A549 (cell line): Measurements from ENCODE around the gene MSTN. TPM values are rescaled to one million over a fixed set of nuclear protein-coding genes. Genes with fewer than 3 reads are reported as not detected.
"Not testable (repeated sequence)": the region's sequence is repeated elsewhere in the genome, so short reads cannot be mapped to it uniquely, and the experiment has no call there.

Experiments
- ATAC-seq, 2 experiments: fragments of 200-7000 bp in 1 of 2; fragments of >200 bp in 1 of 2; cut with Nextera tagmentation in 1 of 2; cut with Tn5 transposase in 1 of 2; 3 replicates each; pipeline versions ENCODE4 v1.8.0 to v1.9.1; 2018 to 2020; ENCODE audit warnings: mild to moderate bottlenecking in 1 of 2, moderate library complexity in 1 of 2
- CTCF ChIA-PET: fragments of 300-600 bp; sonication (Branson Sonifier 250); formaldehyde crosslinking; extraction: SDS; loops from one replicate; lab custom pipeline; 2021; ENCODE audit warnings: antibody characterized with exemption, inconsistent platforms; lab: Yijun Ruan, JAX
- POLR2A ChIA-PET: fragments of 350-600 bp; formaldehyde crosslinking; extraction: SDS; loops from one replicate; lab custom pipeline; 2021; ENCODE audit warnings: antibody characterized with exemption, inconsistent platforms; lab: Yijun Ruan, JAX
- DNase-seq, 2 experiments: peaks; one replicate each; pipeline versions ENCODE4 v3.0.0 to v3.0.0-alpha.2; 2011 to 2016; ENCODE audit warnings: low read depth in 1 of 2, low spot score in 1 of 2
- FAIRE-seq: peaks from 2 replicates; lab custom pipeline; 2011; peaks lifted over from hg19 to GRCh38; lab: Jason Lieb, UNC
- H3K27ac ChIP-seq, 2 experiments: fragments of >200 bp; sonication (Bioruptor Twin); formaldehyde crosslinking; 3 replicates each; pipeline ENCODE4 v1.5.1; 2016 to 2017
- H3K4me1 ChIP-seq: fragments of >200 bp; sonication (Bioruptor Twin); formaldehyde crosslinking; 3 replicates; pipeline ENCODE4 v1.6.1; 2016
- H3K4me2 ChIP-seq: fragments of >200 bp; sonication (Bioruptor Twin); formaldehyde crosslinking; 3 replicates; pipeline ENCODE4 v1.6.1; 2016
- H3K4me3 ChIP-seq: fragments of >200 bp; sonication (Bioruptor Twin); formaldehyde crosslinking; 3 replicates; pipeline ENCODE4 v1.5.1; 2016
- H3K9me3 ChIP-seq: fragments of >200 bp; sonication (Bioruptor Twin); formaldehyde crosslinking; 3 replicates; pipeline ENCODE4 v1.6.1; 2016
- CBX8 ChIP-seq: fragments of 200-600 bp; sonication (generic); IDR thresholded peaks from 2 replicates; pipeline ENCODE4 v1.6.1; 2016
- EHMT2 ChIP-seq: fragments of 200-600 bp; sonication (generic); IDR thresholded peaks from 2 replicates; pipeline ENCODE4 v1.6.1; 2016; ENCODE audit warnings: antibody characterized with exemption, low read depth, mild to moderate bottlenecking, moderate library complexity
- EP300 ChIP-seq, 2 experiments: fragments of >200 bp; sonication (Bioruptor Twin); formaldehyde crosslinking; IDR thresholded peaks; 2 replicates in 1 of 2; 3 replicates in 1 of 2; pipeline ENCODE4 v1.6.1; 2016 to 2017
- ESRRA ChIP-seq: fragments of 150-350 bp; IDR thresholded peaks from 2 replicates; pipeline ENCODE4 v1.6.1; 2014; ENCODE audit warnings: mild to moderate bottlenecking, low read length, borderline replicate concordance
- FOXS1 ChIP-seq: fragments of 250-450 bp; sonication (Bioruptor Pico); IDR thresholded peaks from 2 replicates; pipeline ENCODE4 v1.5.0; 2020; ENCODE audit warnings: mild to moderate bottlenecking, moderate library complexity
- HEYL ChIP-seq: fragments of 250-450 bp; sonication (Bioruptor Pico); IDR thresholded peaks from 2 replicates; pipeline ENCODE4 v1.8.0; 2021; ENCODE audit warnings: mild to moderate bottlenecking, moderate library complexity
- JUN ChIP-seq, 2 experiments: fragments of >200 bp; sonication (Bioruptor Twin); formaldehyde crosslinking; IDR thresholded peaks; 2 replicates in 1 of 2; 3 replicates in 1 of 2; pipeline ENCODE4 v1.6.1; 2016 to 2017
- KDM1A ChIP-seq: fragments of 200-600 bp; sonication (generic); IDR thresholded peaks from 2 replicates; pipeline ENCODE4 v1.6.1; 2016; ENCODE audit warnings: low read depth, mild to moderate bottlenecking
- KDM5A ChIP-seq: fragments of 200-600 bp; sonication (generic); IDR thresholded peaks from 2 replicates; pipeline ENCODE4 v1.6.1; 2016; ENCODE audit warnings: antibody characterized with exemption, mild to moderate bottlenecking
- MAFK ChIP-seq: fragments of 450-650 bp; IDR thresholded peaks from 2 replicates; pipeline ENCODE4 v1.6.1; 2014; ENCODE audit not compliant: partially characterized antibody
- MYC ChIP-seq: IDR thresholded peaks from 2 replicates; pipeline ENCODE4 v1.6.1; 2012; ENCODE audit warnings: mild to moderate bottlenecking, inconsistent platforms, low read length, improper control_type of control experiment, borderline replicate concordance
- NFE2L2 ChIP-seq: fragments of 150-350 bp; conservative IDR thresholded peaks from 2 replicates; pipeline ENCODE4 v1.6.1; 2014; ENCODE audit warnings: low read length
- NPAS2 ChIP-seq: fragments of 250-450 bp; sonication (Bioruptor Pico); IDR thresholded peaks from 2 replicates; pipeline ENCODE4 v1.8.0; 2022; ENCODE audit warnings: mild to moderate bottlenecking, moderate library complexity, borderline replicate concordance
- PHF8 ChIP-seq: fragments of 200-600 bp; sonication (generic); IDR thresholded peaks from 2 replicates; pipeline ENCODE4 v1.6.1; 2016; ENCODE audit warnings: low read depth, mild to moderate bottlenecking, antibody characterized with exemption, moderate library complexity, borderline replicate concordance
- RAD21 ChIP-seq, 2 experiments: fragments of >200 bp in 1 of 2; sonication (Bioruptor Twin) in 1 of 2; formaldehyde crosslinking in 1 of 2; IDR thresholded peaks in 1 of 2; conservative IDR thresholded peaks in 1 of 2; 2 replicates in 1 of 2; 3 replicates in 1 of 2; pipeline ENCODE4 v1.6.1; 2012 to 2018; ENCODE audit warnings: inconsistent platforms in 1 of 2
- RARB ChIP-seq: fragments of 250-450 bp; sonication (Bioruptor Pico); IDR thresholded peaks from 2 replicates; pipeline ENCODE4 v1.8.0; 2021; ENCODE audit warnings: mild to moderate bottlenecking, moderate library complexity
- RFX5 ChIP-seq: fragments of 450-650 bp; IDR thresholded peaks from 2 replicates; pipeline ENCODE4 v1.7.1; 2014; ENCODE audit warnings: antibody characterized with exemption, mild to moderate bottlenecking, moderate library complexity
- TP53 ChIP-seq: fragments of 250-450 bp; sonication (Bioruptor Pico); IDR thresholded peaks from 2 replicates; pipeline ENCODE4 v1.5.0; 2021; ENCODE audit warnings: mild to moderate bottlenecking, moderate library complexity
- ZSCAN20 ChIP-seq: fragments of 250-450 bp; sonication (Bioruptor Pico); IDR thresholded peaks from 2 replicates; pipeline ENCODE4 v1.8.0; 2022; ENCODE audit warnings: mild to moderate bottlenecking, moderate library complexity
- WGBS: methylation state at CpG from one replicate; pipeline ENCODE4 v1.1.6; 2017; ENCODE audit errors: missing lambda C conversion rate; 5-methylcytosine and 5-hydroxymethylcytosine counted together
- polyA plus RNA-seq, 4 experiments: library from polyadenylated mRNA; depleted of rRNA in 3 of 4; stranded (reverse); fragments of >200 nt; fragmentation: RNase III in 1 of 4; extraction: RNeasy Plus Mini Kit Qiagen cat#74134 plus additional on column Dnase treatment in 1 of 4; gene quantifications; 2 replicates in 3 of 4; 3 replicates in 1 of 4; pipeline ENCODE4 v1.2.3, GENCODE V29; 2011 to 2017
- TF ChIP-seq, protein P1 (sequence below): fragments of 250-450 bp; sonication (Bioruptor Pico); IDR thresholded peaks from 2 replicates; pipeline ENCODE4 v1.5.0; 2021; ENCODE audit warnings: mild to moderate bottlenecking, moderate library complexity, borderline replicate concordance

The MSTN gene
- polyA plus RNA-seq, 2 of the 4 experiments (the other 2 are of a cell fraction), result 0.06 to 0.13 TPM

DNA sequence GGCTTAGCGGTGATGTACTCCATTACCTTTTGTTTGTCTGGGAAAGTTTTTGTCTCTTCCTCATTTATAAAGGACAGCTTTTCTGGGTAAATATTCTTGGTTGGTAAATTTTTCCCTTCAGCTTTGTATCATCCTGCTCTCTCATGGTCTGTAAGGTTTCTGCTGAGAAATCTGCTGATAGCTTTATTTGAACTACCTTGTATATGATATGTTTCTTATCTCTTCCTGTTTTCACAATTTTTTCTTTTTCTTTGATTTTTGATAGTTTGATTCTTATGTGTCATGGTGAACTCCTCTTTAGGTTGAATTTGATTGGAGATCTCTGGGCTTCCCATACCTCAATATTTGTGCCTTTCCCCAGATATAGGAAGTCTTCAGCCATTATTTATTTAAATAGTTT is 44.7 kb downstream of the MSTN start:
- Histone ChIP-seq H3K27ac (no peak overlapping the region), H3K4me1 (no peaks in the 10 kb centered on the region), H3K9me3 (peaks cover 30% of the 10 kb centered on the region; the same call in 2 of the 3 replicates), H3K4me2 (no peak overlapping the region), H3K4me3 (no peak overlapping the region)
- FAIRE-seq, result no peak
- CTCF ChIA-PET, result interaction anchor here (0.5 to 0.7 kb wide), 2 partner anchors 8 to 297 kb away, joined by 3 read pairs; no protein-coding TSS in a partner anchor
- 97% methylated on average over 1 of the region's 1 CpG for WGBS
- TF ChIP-seq PHF8 (no peak), HEYL (CRISPR knock-in tag) (no peak), CBX8 (no peak), JUN (IDR thresholded peaks at IDR 0.05) (no peak), KDM1A (no peak), MAFK (no peak), EP300 (IDR thresholded peaks at IDR 0.05) (no peak), FOXS1 (no peak), RAD21 (conservative IDR thresholded peaks at IDR 0.05 in 1 of 2, IDR thresholded peaks at IDR 0.05 in 1 of 2) (no peak), NFE2L2 (no peak), NPAS2 (CRISPR knock-in tag) (no peak), ZSCAN20 (CRISPR knock-in tag) (no peak), TP53 (CRISPR knock-in tag) (no peak), KDM5A (no peak), RFX5 (no peak), RARB (CRISPR knock-in tag) (no peak), MYC (no peak), ESRRA (no peak), EHMT2 (no peak)
- TF ChIP-seq, protein P1, sequence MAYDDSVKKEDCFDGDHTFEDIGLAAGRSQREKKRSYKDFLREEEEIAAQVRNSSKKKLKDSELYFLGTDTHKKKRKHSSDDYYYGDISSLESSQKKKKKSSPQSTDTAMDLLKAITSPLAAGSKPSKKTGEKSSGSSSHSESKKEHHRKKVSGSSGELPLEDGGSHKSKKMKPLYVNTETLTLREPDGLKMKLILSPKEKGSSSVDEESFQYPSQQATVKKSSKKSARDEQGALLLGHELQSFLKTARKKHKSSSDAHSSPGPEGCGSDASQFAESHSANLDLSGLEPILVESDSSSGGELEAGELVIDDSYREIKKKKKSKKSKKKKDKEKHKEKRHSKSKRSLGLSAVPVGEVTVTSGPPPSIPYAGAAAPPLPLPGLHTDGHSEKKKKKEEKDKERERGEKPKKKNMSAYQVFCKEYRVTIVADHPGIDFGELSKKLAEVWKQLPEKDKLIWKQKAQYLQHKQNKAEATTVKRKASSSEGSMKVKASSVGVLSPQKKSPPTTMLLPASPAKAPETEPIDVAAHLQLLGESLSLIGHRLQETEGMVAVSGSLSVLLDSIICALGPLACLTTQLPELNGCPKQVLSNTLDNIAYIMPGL (CRISPR knock-in tag), result no peak
- no peak for DNase-seq
- ATAC-seq, result no peak
- POLR2A ChIA-PET, result no interaction called here

- H3K4me2 ChIP-seq, H3K4me3 ChIP-seq, H3K27ac ChIP-seq, H3K4me1 ChIP-seq, ATAC-seq, DNase-seq, CTCF ChIA-PET, POLR2A ChIA-PET, FAIRE-seq: not testable (repeated sequence)
- 8% methylated on average over 1 of the region's 1 CpG for WGBS
- H3K9me3 ChIP-seq, result peaks cover 30% of the 10 kb centered on the region; the same call in 2 of the 3 replicates
These were observed 46.6 kb downstream of the MSTN start for GRCh38 chr2:190015969-190016368.
